ENCODE measurements around the gene L3MBTL4. TPM values are rescaled to one million over a fixed set of nuclear protein-coding genes. Genes with fewer than 3 reads are reported as not detected.

L3MBTL4 gene
- total and polyA plus RNA-seq, 10 of the 15 experiments (the other 5 are each of a cell fraction or from before 2014, with no cell fraction given) = 1.3 to 8.7 (median 3.8) TPM

- Histone ChIP-seq H3K4me1 (ENCODE audit: control insufficient read depth, insufficient read depth, low read length) (no peaks in the 10 kb centered on the region), H3K4me2 (ENCODE audit: control insufficient read depth, insufficient read depth) (no peak overlapping the region), H2AFZ (ENCODE audit: control insufficient read depth, low read depth, low read length) (no peak overlapping the region), H3K79me2 (ENCODE audit: control insufficient read depth, insufficient read depth, low read length) (no peaks in the 10 kb centered on the region), H3K9ac (ENCODE audit: control insufficient read depth, insufficient read depth, low read length) (no peak overlapping the region), H4K20me1 (ENCODE audit: control insufficient read depth, insufficient read depth) (no peaks in the 10 kb centered on the region), H3K36me3 (ENCODE audit: control insufficient read depth in 2 of 2, insufficient read depth in 2 of 2, low read length in 1 of 2) (no peaks in the 10 kb centered on the region), H3K27ac (ENCODE audit: control insufficient read depth, insufficient read depth) (no peak overlapping the region), H3K27me3 (replicated peaks in 1 of 2; ENCODE audit: control insufficient read depth in 2 of 2, insufficient read depth in 2 of 2, low read length in 1 of 2) (no peaks in the 10 kb centered on the region), H3K9me3 (replicated peaks; ENCODE audit: control insufficient read depth, insufficient read depth, low read length) (peaks cover 8% of the 10 kb centered on the region; the same call in 2 of the 3 replicates), H3K4me3 (no peak overlapping the region)
- POLR2A ChIA-PET = interaction anchor here (0.7 kb wide), 2 partner anchors 70 to 1600 kb away, joined by 3 to 6 read pairs; no protein-coding TSS in a partner anchor
- RAD21 ChIA-PET (ENCODE audit: unreplicated experiment) = no interaction called here
- SMC1A ChIA-PET (ENCODE audit: uncharacterized antibody, unreplicated experiment) = interaction anchor here (0.6 to 1.2 kb wide), 3 partner anchors 10 to 30 kb away, joined by 3 to 4 read pairs (median 3); no protein-coding TSS in a partner anchor
- no peak for FAIRE-seq
- CTCF ChIA-PET = no interaction called here
- intact Hi-C loops (cut with micrococcal nuclease; ENCODE audit: unreplicated experiment) = no loop called here
- DNase-seq (ENCODE audit: low read depth, low spot score) = no peak
- WGBS (ENCODE audit: insufficient coverage, insufficient replicate concordance, low lambda C conversion rate, missing lambda C conversion rate) = 20% methylated on average over 2 of the region's 2 CpGs
- no peak for ATAC-seq
- BruUV-seq (replicated peaks) = no TSS peak
- in situ Hi-C loops (cut with MboI) = no loop called here
- TF ChIP-seq HCFC1 (IDR thresholded peaks at IDR 0.05; ENCODE audit: low read length) = no peak
- no peak for TF ChIP-seq POLR2AphosphoS2 (IDR thresholded peaks at IDR 0.05; ENCODE audit: low read depth, low read length)
- TF ChIP-seq RCOR1 (conservative IDR thresholded peaks at IDR 0.05; ENCODE audit: low read depth, low read length) = no peak
- no peak for TF ChIP-seq YBX1 (IDR thresholded peaks at IDR 0.05)
- TF ChIP-seq, protein P1, sequence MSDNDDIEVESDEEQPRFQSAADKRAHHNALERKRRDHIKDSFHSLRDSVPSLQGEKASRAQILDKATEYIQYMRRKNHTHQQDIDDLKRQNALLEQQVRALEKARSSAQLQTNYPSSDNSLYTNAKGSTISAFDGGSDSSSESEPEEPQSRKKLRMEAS (IDR thresholded peaks at IDR 0.05; ENCODE audit: low read depth, low read length) = no peak
- TF ChIP-seq SMARCA5 (IDR thresholded peaks at IDR 0.05) = no peak
- TF ChIP-seq, protein P2, sequence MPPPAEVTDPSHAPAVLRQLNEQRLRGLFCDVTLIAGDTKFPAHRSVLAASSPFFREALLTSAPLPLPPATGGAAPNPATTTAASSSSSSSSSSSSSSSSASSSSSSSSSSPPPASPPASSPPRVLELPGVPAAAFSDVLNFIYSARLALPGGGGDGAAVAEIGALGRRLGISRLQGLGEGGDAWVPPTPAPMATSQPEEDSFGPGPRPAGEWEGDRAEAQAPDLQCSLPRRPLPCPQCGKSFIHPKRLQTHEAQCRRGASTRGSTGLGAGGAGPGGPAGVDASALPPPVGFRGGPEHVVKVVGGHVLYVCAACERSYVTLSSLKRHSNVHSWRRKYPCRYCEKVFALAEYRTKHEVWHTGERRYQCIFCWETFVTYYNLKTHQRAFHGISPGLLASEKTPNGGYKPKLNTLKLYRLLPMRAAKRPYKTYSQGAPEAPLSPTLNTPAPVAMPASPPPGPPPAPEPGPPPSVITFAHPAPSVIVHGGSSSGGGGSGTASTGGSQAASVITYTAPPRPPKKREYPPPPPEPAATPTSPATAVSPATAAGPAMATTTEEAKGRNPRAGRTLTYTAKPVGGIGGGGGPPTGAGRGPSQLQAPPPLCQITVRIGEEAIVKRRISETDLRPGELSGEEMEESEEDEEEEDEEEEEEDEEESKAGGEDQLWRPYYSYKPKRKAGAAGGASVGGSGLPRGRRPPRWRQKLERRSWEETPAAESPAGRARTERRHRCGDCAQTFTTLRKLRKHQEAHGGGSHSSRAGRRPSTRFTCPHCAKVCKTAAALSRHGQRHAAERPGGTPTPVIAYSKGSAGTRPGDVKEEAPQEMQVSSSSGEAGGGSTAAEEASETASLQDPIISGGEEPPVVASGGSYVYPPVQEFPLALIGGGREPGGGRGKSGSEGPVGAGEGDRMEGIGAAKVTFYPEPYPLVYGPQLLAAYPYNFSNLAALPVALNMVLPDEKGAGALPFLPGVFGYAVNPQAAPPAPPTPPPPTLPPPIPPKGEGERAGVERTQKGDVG (CRISPR knock-in tag; IDR thresholded peaks at IDR 0.05) = no peak
Measured at GRCh38 chr18:6327895-6328620, 86.7 kb downstream of the L3MBTL4 start.
